ENCODE results near the gene RXFP4. TPM values are rescaled to one million over a fixed set of nuclear protein-coding genes. Genes with fewer than 3 reads are reported as not detected.

RXFP4 gene
- polyA plus RNA-seq, 1 of the 3 experiments (the other 2 are of a cell fraction) = not detected

GRCh38 chr1:155893389-155894142 is 47.9 kb upstream of the RXFP4 start:
- peaks cover 53% of the 10 kb centered on the region for H3F3A ChIP-seq (replicated peaks; ENCODE audit: insufficient read depth)
- WGBS (ENCODE audit: low lambda C conversion rate) = 70% methylated on average over 10 of the region's 10 CpGs
- H3K36me3 ChIP-seq (replicated peaks in 1 of 2; ENCODE audit: control insufficient read depth in 1 of 2, insufficient read depth in 2 of 2, low read length in 1 of 2) = peaks cover 0 to 23% of the 10 kb centered on the region in 2 experiments
- H3K9me3 ChIP-seq = no peaks in the 10 kb centered on the region
- H2AFZ ChIP-seq (ENCODE audit: low read depth) = no peak overlapping the region
- no peaks in the 10 kb centered on the region for H4K20me1 ChIP-seq (ENCODE audit: insufficient read depth)
- CTCF ChIA-PET = interaction anchor here (0.9 to 1.8 kb wide), 2 partner anchors 11 to 18 kb away, joined by 4 read pairs; no protein-coding TSS in a partner anchor
- no peaks in the 10 kb centered on the region for H3K27me3 ChIP-seq (ENCODE audit: insufficient read depth)
- H3K4me3 ChIP-seq (ENCODE audit: low read depth in 2 of 2, low read length in 1 of 2) = peak overlapping the region in 1 of 2 experiments; percentile 23; a peak in 2 of 4 replicates
- H3K9me2 ChIP-seq = no peaks in the 10 kb centered on the region
- H3K4me2 ChIP-seq = peak overlapping the region; percentile 66
- H3K27ac ChIP-seq (ENCODE audit: low read depth in 2 of 2, low read length in 1 of 2) = peak overlapping the region; percentile 79 to 94
- no peak for DNase-seq
- H3K4me1 ChIP-seq (ENCODE audit: control insufficient read depth in 1 of 2, insufficient read depth in 2 of 2, low read depth in 1 of 2, low read length in 1 of 2) = peaks cover 5 to 43% of the 10 kb centered on the region in 2 experiments
- H3K79me2 ChIP-seq (ENCODE audit: insufficient read depth) = peaks cover 7% of the 10 kb centered on the region; the same call in 1 of the 2 replicates
- POLR2A ChIA-PET = no interaction called here
- peak overlapping the region; percentile 72 for H3K9ac ChIP-seq
- TF ChIP-seq RCOR1 (IDR thresholded peaks at IDR 0.05; ENCODE audit: low read length) (no peak), TCF12 (IDR thresholded peaks at IDR 0.05) (peak; percentile 62; the same call in 1 of the 2 replicates), SIN3A (IDR thresholded peaks at IDR 0.05; ENCODE audit: borderline replicate concordance, low read depth, low read length) (no peak; the same call in 1 of the 2 replicates), FOXM1 (IDR thresholded peaks at IDR 0.05; ENCODE audit: low read depth) (no peak), ZBTB33 (IDR thresholded peaks at IDR 0.05; ENCODE audit: borderline replicate concordance, low read depth) (no peak), POLR2AphosphoS5 (IDR thresholded peaks at IDR 0.05; ENCODE audit: low read depth, low read length) (peak; percentile 73), NFIC (IDR thresholded peaks at IDR 0.05; ENCODE audit: borderline replicate concordance) (peak; percentile 54), JUND (IDR thresholded peaks at IDR 0.05) (peak; percentile 71), CTCF (IDR thresholded peaks at IDR 0.05) (no peak), IRF3 (IDR thresholded peaks at IDR 0.05; ENCODE audit: low read depth, low read length) (no peak), USF1 (IDR thresholded peaks at IDR 0.05; ENCODE audit: borderline replicate concordance, low read depth) (peak; percentile 91), RAD21 (IDR thresholded peaks at IDR 0.05; ENCODE audit: low read length) (no peak), TEAD4 (IDR thresholded peaks at IDR 0.05; ENCODE audit: borderline replicate concordance, insufficient read depth) (no peak), ELF1 (IDR thresholded peaks at IDR 0.05) (no peak), PBX3 (IDR thresholded peaks at IDR 0.05) (peak; percentile 48; the same call in 1 of the 2 replicates), TAF1 (IDR thresholded peaks at IDR 0.05; ENCODE audit: borderline replicate concordance, low read depth, low read length) (no peak; the same call in 1 of the 2 replicates), GABPA (IDR thresholded peaks at IDR 0.05; ENCODE audit: low read depth) (no peak), YY1 (IDR thresholded peaks at IDR 0.05; ENCODE audit: low read depth) (no peak), NRF1 (IDR thresholded peaks at IDR 0.05; ENCODE audit: low read depth, low read length) (no peak), MAX (IDR thresholded peaks at IDR 0.05; ENCODE audit: low read depth) (peak; percentile 70; the same call in 1 of the 2 replicates), REST (IDR thresholded peaks at IDR 0.05; ENCODE audit: low read depth, low read length) (no peak), SMC3 (IDR thresholded peaks at IDR 0.05; ENCODE audit: low read depth, low read length) (no peak)
